Esophagus squamous epithelium (tissue), 5 donors: ENCODE data around the gene NTMT1. TPM values are rescaled to one million over a fixed set of nuclear protein-coding genes. Genes with fewer than 3 reads are reported as not detected.

Source experiments
- DNase-seq: peaks from one replicate; lab custom pipeline; 2025; lab: John Stamatoyannopoulos, UW
- H3K27ac ChIP-seq, 4 donors: fragments of 200-600 bp; sonication (generic); one replicate each; pipeline ENCODE4 v1.5.1; 2016 to 2019; ENCODE audit warnings: mild to moderate bottlenecking in 1 of 4
- H3K27me3 ChIP-seq, 4 donors: fragments of 200-600 bp; sonication (generic); 1 replicate in 3 of 4; 2 replicates in 1 of 4; pipeline versions ENCODE4 v1.5.1 to v1.6.0; 2017 to 2021; ENCODE audit warnings: antibody characterized with exemption in 1 of 4
- H3K36me3 ChIP-seq, 3 donors: fragments of 200-600 bp; sonication (generic); one replicate each; pipeline ENCODE4 v1.5.1; 2016 to 2019
- H3K4me1 ChIP-seq, 3 donors: fragments of 200-600 bp; sonication (generic); one replicate each; pipeline ENCODE4 v1.5.1; 2017 to 2019
- H3K4me3 ChIP-seq, 4 donors: fragments of 200-600 bp; sonication (generic); 1 replicate in 3 of 4; 2 replicates in 1 of 4; pipeline ENCODE4 v1.5.1; 2016 to 2019; ENCODE audit warnings: mild to moderate bottlenecking in 2 of 4, moderate library complexity in 1 of 4
- H3K9me3 ChIP-seq, 3 donors: fragments of 200-600 bp; sonication (generic); one replicate each; pipeline ENCODE4 v1.5.1; 2016 to 2019
- POLR2A ChIP-seq, 4 donors: fragments of 450-650 bp; IDR thresholded peaks; one replicate each; pipeline ENCODE4 v1.6.1; 2017; ENCODE audit warnings: antibody characterized with exemption in 4 of 4, mild to moderate bottlenecking in 4 of 4, moderate library complexity in 3 of 4
- WGBS, 2 donors: methylation state at CpG; one replicate each; pipeline ENCODE4 v1.1.5; 2018; 5-methylcytosine and 5-hydroxymethylcytosine counted together
- intact Hi-C: fragments of 100-400 bp; cut with DNase I; formaldehyde crosslinking; loops from one replicate; pipeline ENCODE4 v1.15.0; 2022
- total RNA-seq, 4 donors: library from RNA; depleted of rRNA; stranded (reverse); fragments of >200 nt; gene quantifications; one replicate each; pipeline ENCODE4 v1.1.0, GENCODE V29; 2016
- TF ChIP-seq, protein P1 (sequence below), 6 experiments: fragments of 450-650 bp in 4 of 6; fragments of 200-600 bp in 2 of 6; sonication (generic) in 2 of 6; IDR thresholded peaks; one replicate each; pipeline ENCODE4 v1.5.1; 2016 to 2019; ENCODE audit warnings: antibody characterized with exemption in 6 of 6, mild to moderate bottlenecking in 4 of 6, moderate library complexity in 4 of 6
- donor health status: DM: yes; HTN: yes; CAD: no.

Gene NTMT1
- total RNA-seq, 4 donors from 2014 or later, result 14.0 to 17.6 (median 16.0) TPM

- TF ChIP-seq, protein P1, sequence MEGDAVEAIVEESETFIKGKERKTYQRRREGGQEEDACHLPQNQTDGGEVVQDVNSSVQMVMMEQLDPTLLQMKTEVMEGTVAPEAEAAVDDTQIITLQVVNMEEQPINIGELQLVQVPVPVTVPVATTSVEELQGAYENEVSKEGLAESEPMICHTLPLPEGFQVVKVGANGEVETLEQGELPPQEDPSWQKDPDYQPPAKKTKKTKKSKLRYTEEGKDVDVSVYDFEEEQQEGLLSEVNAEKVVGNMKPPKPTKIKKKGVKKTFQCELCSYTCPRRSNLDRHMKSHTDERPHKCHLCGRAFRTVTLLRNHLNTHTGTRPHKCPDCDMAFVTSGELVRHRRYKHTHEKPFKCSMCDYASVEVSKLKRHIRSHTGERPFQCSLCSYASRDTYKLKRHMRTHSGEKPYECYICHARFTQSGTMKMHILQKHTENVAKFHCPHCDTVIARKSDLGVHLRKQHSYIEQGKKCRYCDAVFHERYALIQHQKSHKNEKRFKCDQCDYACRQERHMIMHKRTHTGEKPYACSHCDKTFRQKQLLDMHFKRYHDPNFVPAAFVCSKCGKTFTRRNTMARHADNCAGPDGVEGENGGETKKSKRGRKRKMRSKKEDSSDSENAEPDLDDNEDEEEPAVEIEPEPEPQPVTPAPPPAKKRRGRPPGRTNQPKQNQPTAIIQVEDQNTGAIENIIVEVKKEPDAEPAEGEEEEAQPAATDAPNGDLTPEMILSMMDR (IDR thresholded peaks at IDR 0.05), result no peak
- TF ChIP-seq POLR2A (IDR thresholded peaks at IDR 0.05), result no peak
- Histone ChIP-seq H3K9me3 (no peaks in the 10 kb centered on the region), H3K4me3 (peak overlapping the region; percentile 88 to 99 (median 94)), H3K36me3 (peaks cover 20 to 46% (median 27%) of the 10 kb centered on the region in 3 donors), H3K27ac (peak overlapping the region; percentile 14 to 64 (median 56)), H3K4me1 (peaks cover 18 to 65% (median 38%) of the 10 kb centered on the region in 3 donors), H3K27me3 (no peaks in the 10 kb centered on the region)
- 23 to 30% methylated on average over 2 to 12 of the region's 25 CpGs for WGBS, 2 donors
- intact Hi-C loops, result loop anchor here (10.0 kb wide), 1 partner anchor 95 kb away; no protein-coding TSS in a partner anchor
- no peak for DNase-seq
Measured at GRCh38 chr9:129640086-129640870, 14.3 kb downstream of the NTMT1 start.

GRCh38 chr9:129640871-129641749 lies 15.1 kb downstream of the NTMT1 start:
- Histone ChIP-seq H3K4me3 (peak overlapping the region; percentile 88 to 99 (median 94)), H3K36me3 (peaks cover 14 to 38% (median 21%) of the 10 kb centered on the region in 3 donors), H3K4me1 (peaks cover 18 to 72% (median 43%) of the 10 kb centered on the region in 3 donors), H3K27ac (peak overlapping the region; percentile 80 to 93 (median 88)), H3K27me3 (no peaks in the 10 kb centered on the region), H3K9me3 (no peaks in the 10 kb centered on the region)
- no peak for DNase-seq
- WGBS, 2 donors, result 9 to 19% methylated on average over 15 to 27 of the region's 44 CpGs
- no peak for TF ChIP-seq POLR2A (IDR thresholded peaks at IDR 0.05)
- TF ChIP-seq, protein P1 (IDR thresholded peaks at IDR 0.05), result no peak
- intact Hi-C loops, result loop anchor here (10.0 kb wide), 1 partner anchor 94 kb away; no protein-coding TSS in a partner anchor

DNA sequence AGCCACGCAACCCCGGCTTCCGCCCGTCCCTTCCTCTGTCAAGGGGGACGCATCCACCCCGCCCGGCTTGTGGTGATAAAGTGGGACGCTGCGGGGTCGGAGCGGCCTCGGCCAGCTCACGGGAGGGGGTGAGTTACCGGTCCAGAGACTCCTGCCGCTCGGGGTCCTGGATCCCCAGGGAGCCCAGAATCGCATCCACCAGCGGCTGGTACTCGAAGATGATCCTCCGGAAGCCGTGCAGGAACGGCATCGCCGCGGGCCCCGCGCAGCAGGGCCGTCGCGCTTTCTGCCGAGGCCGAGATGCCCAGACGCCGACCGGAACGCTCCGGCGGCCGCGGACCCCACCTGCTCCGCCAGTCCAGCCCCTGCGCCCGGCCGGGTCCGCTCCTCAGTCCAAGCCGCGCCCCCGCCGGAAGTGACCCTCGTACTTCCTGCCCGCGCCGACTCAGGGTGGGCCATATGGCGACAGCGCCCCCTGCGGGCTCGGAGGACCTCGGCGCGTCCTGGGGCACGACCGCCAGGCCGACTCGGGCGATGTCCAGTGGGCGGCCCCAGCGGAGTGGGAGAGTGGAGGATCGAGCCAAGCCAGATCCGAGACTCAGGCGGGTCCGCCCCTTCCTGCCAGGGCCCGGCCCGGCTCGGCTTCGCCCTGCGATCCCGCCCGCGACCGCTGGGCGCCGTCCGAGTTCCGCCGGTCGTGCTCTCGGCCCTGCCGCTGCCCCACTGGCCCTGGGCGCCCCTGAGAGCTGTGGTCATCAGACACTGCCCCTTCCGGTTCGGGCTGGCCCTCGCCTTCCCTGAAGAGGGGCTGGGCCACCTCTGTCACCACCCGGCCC lies 16.0 kb downstream of the NTMT1 start, which contains the start of gene ASB6:
TSS of gene ASB6 (minus strand) at position 402 of the 836 bp plus-strand sequence. CDS start at position 250, 152 bp downstream.
- intact Hi-C loops, result loop anchor here (10.0 kb wide), 1 partner anchor 93 kb away; no protein-coding TSS in a partner anchor
- DNase-seq, result peak; percentile 65
- Histone ChIP-seq H3K27ac (peak within 1 kb of the TSS; percentile 80 to 93 (median 88)), H3K9me3 (no peaks in the 10 kb centered on the region), H3K4me3 (peak within 1 kb of the TSS; percentile 88 to 99 (median 94)), H3K36me3 (peaks cover 9 to 29% (median 15%) of the 10 kb centered on the region in 3 donors), H3K27me3 (no peaks in the 10 kb centered on the region), H3K4me1 (peaks cover 18 to 70% (median 43%) of the 10 kb centered on the region in 3 donors)
- TF ChIP-seq, protein P1 (IDR thresholded peaks at IDR 0.05), result peak; percentile 98 to 100 (median 100)
- peak in 3 of 4 donors; percentile 33 to 81 (median 78) for TF ChIP-seq POLR2A (IDR thresholded peaks at IDR 0.05)
- WGBS, 2 donors, result 0% methylated on average over 2 of the region's 93 CpGs; no CpG with 5 or more reads in 1 of the 2 donors

GRCh38 chr9:129643706-129644105 lies 17.7 kb downstream of the NTMT1 start:
- intact Hi-C loops, result loop anchor here (10.0 kb wide), 1 partner anchor 91 kb away; no protein-coding TSS in a partner anchor
- no peak for TF ChIP-seq POLR2A (IDR thresholded peaks at IDR 0.05)
- TF ChIP-seq, protein P1 (IDR thresholded peaks at IDR 0.05), result no peak
- no peak for DNase-seq
- WGBS, 2 donors, result 60 to 66% methylated on average over 9 to 10 of the region's 10 CpGs
- Histone ChIP-seq H3K9me3 (no peaks in the 10 kb centered on the region), H3K27ac (peak overlapping the region in 3 of 4 donors; percentile 62 to 78 (median 66)), H3K27me3 (no peaks in the 10 kb centered on the region), H3K4me1 (peaks cover 18 to 68% (median 43%) of the 10 kb centered on the region in 3 donors), H3K4me3 (no peak overlapping the region), H3K36me3 (peaks cover 0 to 12% (median 0%) of the 10 kb centered on the region in 3 donors)
